Fibroblast of upper back skin (primary cell): ENCODE measurements around the gene KIF6.

ENCODE experiments used
- DNase-seq: peaks from one replicate; pipeline ENCODE4 v3.0.0-alpha.2; 2013

Gene KIF6

GRCh38 chr6:39585641-39586040, 139.6 kb downstream of the KIF6 start:
- DNase-seq: no peak

GRCh38 chr6:39577446-39578165, 147.6 kb downstream of the KIF6 start:
- no peak for DNase-seq

GRCh38 chr6:39576556-39577303, 148.5 kb downstream of the KIF6 start:
- no peak for DNase-seq

GRCh38 chr6:39574991-39575390, 150.2 kb downstream of the KIF6 start:
- no peak for DNase-seq

- no peak for DNase-seq
Measured at GRCh38 chr6:39573541-39573940, 151.7 kb downstream of the KIF6 start.

- no peak for DNase-seq
Measured at GRCh38 chr6:39572661-39573340, 152.4 kb downstream of the KIF6 start.

GRCh38 chr6:39568896-39569295, 156.3 kb downstream of the KIF6 start:
- DNase-seq: peak; percentile 81

- DNase-seq: no peak
Measured at GRCh38 chr6:39567091-39567490, 158.1 kb downstream of the KIF6 start.

GRCh38 chr6:39566456-39566855, 158.8 kb downstream of the KIF6 start:
- no peak for DNase-seq

GRCh38 chr6:39565956-39566355, 159.3 kb downstream of the KIF6 start:
- DNase-seq: no peak

GRCh38 chr6:39563566-39564311, 161.5 kb downstream of the KIF6 start:
- no peak for DNase-seq

GRCh38 chr6:39561536-39562266, 163.5 kb downstream of the KIF6 start:
- DNase-seq: no peak

- DNase-seq: no peak
Measured at GRCh38 chr6:39560915-39561314, 164.3 kb downstream of the KIF6 start.

GRCh38 chr6:39558591-39559190, 166.5 kb downstream of the KIF6 start:
- DNase-seq: no peak

- DNase-seq: no peak
Measured at GRCh38 chr6:39558079-39558478, 167.1 kb downstream of the KIF6 start.

- no peak for DNase-seq
Measured at GRCh38 chr6:39555136-39555535, 170.1 kb downstream of the KIF6 start.

GRCh38 chr6:39553860-39554802, 171.1 kb downstream of the KIF6 start:
- peak; percentile 44 for DNase-seq

GRCh38 chr6:39553029-39553428, 172.2 kb downstream of the KIF6 start:
- peak; percentile 73 for DNase-seq

GRCh38 chr6:39550191-39550590, 175.0 kb downstream of the KIF6 start:
- no peak for DNase-seq

GRCh38 chr6:39546731-39547130, 178.5 kb downstream of the KIF6 start:
- no peak for DNase-seq

- DNase-seq: no peak
Measured at GRCh38 chr6:39543950-39544349, 181.3 kb downstream of the KIF6 start.
